KMS-11 (cell line): Measurements from ENCODE around the gene UBASH3A.

Experiments
- H2AFZ ChIP-seq: fragments of 200-600 bp; sonication (generic); 2 replicates; pipeline ENCODE4 v1.6.1; 2016; ENCODE audit warnings: antibody characterized with exemption, mixed run types, low read depth
- H3K27ac ChIP-seq: fragments of 200-600 bp; sonication (generic); 2 replicates; pipeline ENCODE4 v1.6.1; 2016; ENCODE audit warnings: mild to moderate bottlenecking, mixed run types
- H3K27me3 ChIP-seq: fragments of 200-600 bp; sonication (generic); 2 replicates; pipeline ENCODE4 v1.6.1; 2017; ENCODE audit warnings: mild to moderate bottlenecking, low read depth, mixed run types, moderate library complexity; ENCODE audit not compliant: insufficient read depth
- H3K36me3 ChIP-seq: fragments of 200-600 bp; sonication (generic); 2 replicates; pipeline ENCODE4 v1.6.1; 2017; ENCODE audit warnings: mild to moderate bottlenecking, mixed run types; ENCODE audit not compliant: insufficient read depth
- H3K4me1 ChIP-seq: fragments of 200-600 bp; sonication (generic); 2 replicates; pipeline ENCODE4 v1.6.1; 2016; ENCODE audit warnings: mild to moderate bottlenecking, low read depth, mixed run types; ENCODE audit not compliant: poor library complexity, severe bottlenecking
- H3K4me2 ChIP-seq: fragments of 200-600 bp; sonication (generic); 2 replicates; pipeline ENCODE4 v1.7.0; 2016; ENCODE audit warnings: mild to moderate bottlenecking, mixed run types
- H3K4me3 ChIP-seq: fragments of 200-600 bp; sonication (generic); IDR thresholded peaks from 2 replicates; pipeline ENCODE4 v1.6.1; 2017; ENCODE audit warnings: low read depth, low read length, mixed read lengths; ENCODE audit not compliant: insufficient read depth
- H3K79me2 ChIP-seq: fragments of 200-600 bp; sonication (generic); 2 replicates; pipeline ENCODE4 v1.6.1; 2016; ENCODE audit warnings: low read depth, mixed run types; ENCODE audit not compliant: insufficient read depth
- H3K9ac ChIP-seq: fragments of 200-600 bp; sonication (generic); 2 replicates; pipeline ENCODE4 v1.6.1; 2016; ENCODE audit warnings: mild to moderate bottlenecking, mixed run types
- H4K20me1 ChIP-seq: fragments of 200-600 bp; sonication (generic); 2 replicates; pipeline ENCODE4 v1.6.1; 2016; ENCODE audit warnings: mild to moderate bottlenecking, mixed run types; ENCODE audit not compliant: insufficient read depth
- CTCF ChIP-seq: fragments of 200-600 bp; sonication (generic); conservative IDR thresholded peaks from 2 replicates; pipeline ENCODE4 v1.6.1; 2017; ENCODE audit warnings: low read depth, mild to moderate bottlenecking, antibody characterized with exemption, low read length, moderate library complexity, mixed read lengths

UBASH3A gene

DNA sequence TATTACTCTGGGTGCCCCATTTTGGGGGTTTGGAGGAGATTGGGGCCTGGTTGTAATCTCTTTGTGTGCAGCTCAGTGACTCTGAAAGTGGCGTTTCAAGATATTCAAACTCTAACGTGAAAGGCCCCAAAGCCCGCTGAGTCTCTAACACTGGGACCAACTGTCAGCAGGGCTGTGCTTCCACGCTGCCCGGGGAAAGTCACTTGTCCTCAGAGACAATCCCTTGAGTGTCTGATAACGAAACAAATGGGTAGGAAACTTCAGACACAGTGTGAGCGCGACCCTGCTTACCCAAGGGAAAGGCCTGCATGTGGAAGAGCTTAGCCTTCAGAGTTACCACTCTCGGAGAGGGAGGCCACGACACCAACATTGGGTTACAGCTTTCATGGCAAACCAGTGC, 837 bp downstream of the UBASH3A start:
- no peaks in the 10 kb centered on the region for H3K36me3 ChIP-seq
- no peaks in the 10 kb centered on the region for H3K79me2 ChIP-seq
- peaks cover 9% of the 10 kb centered on the region; the same call in 1 of the 2 replicates for H3K27me3 ChIP-seq
- no peak for TF ChIP-seq CTCF
- H2AFZ ChIP-seq = no peak overlapping the region
- H4K20me1 ChIP-seq = no peaks in the 10 kb centered on the region
- no peak overlapping the region for H3K4me3 ChIP-seq
- no peak overlapping the region for H3K4me2 ChIP-seq
- no peak overlapping the region for H3K9ac ChIP-seq
- H3K27ac ChIP-seq = no peak overlapping the region
- no peaks in the 10 kb centered on the region for H3K4me1 ChIP-seq

GRCh38 chr21:42405064-42406013, 1.6 kb downstream of the UBASH3A start:
- H3K4me2 ChIP-seq = no peak overlapping the region
- H3K4me1 ChIP-seq = no peaks in the 10 kb centered on the region

GRCh38 chr21:42406201-42406621, 2.5 kb downstream of the UBASH3A start:
- no peak overlapping the region for H3K9ac ChIP-seq
- H3K79me2 ChIP-seq = no peaks in the 10 kb centered on the region
- H4K20me1 ChIP-seq = no peaks in the 10 kb centered on the region
- H3K4me3 ChIP-seq = no peak overlapping the region
- no peaks in the 10 kb centered on the region for H3K36me3 ChIP-seq
- TF ChIP-seq CTCF = no peak
- no peak overlapping the region for H2AFZ ChIP-seq
- H3K4me1 ChIP-seq = no peaks in the 10 kb centered on the region
- no peak overlapping the region for H3K27ac ChIP-seq
- no peak overlapping the region for H3K4me2 ChIP-seq
- H3K27me3 ChIP-seq = peaks cover 9% of the 10 kb centered on the region; the same call in 1 of the 2 replicates

More at GRCh38 chr21:42405064-42406013, 1.6 kb downstream of the UBASH3A start:
- Histone ChIP-seq H2AFZ (no peak overlapping the region), H3K79me2 (no peaks in the 10 kb centered on the region), H3K36me3 (no peaks in the 10 kb centered on the region), H3K27ac (no peak overlapping the region), H3K9ac (no peak overlapping the region), H3K27me3 (peaks cover 9% of the 10 kb centered on the region; the same call in 1 of the 2 replicates), H4K20me1 (no peaks in the 10 kb centered on the region), H3K4me3 (no peak overlapping the region)
- no peak for TF ChIP-seq CTCF

DNA sequence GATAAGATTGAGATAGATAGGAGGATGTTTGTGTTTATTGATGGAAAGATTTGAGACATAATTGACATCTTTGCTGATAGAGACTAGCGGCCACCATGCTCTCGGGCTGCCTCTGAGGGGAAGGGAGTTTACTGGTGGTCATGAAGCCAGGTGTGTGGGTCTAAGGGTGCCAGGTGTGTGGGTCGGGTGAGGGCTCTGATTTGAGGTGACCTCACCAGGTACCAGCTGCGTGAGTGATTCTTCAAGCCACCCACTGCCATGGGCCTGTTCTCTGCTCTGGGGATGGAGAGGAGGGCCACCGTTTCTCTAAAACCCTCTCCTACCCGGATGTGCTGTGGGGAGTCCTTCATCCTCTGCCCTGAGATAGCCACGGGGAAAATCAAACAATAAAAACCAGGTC, 3.2 kb downstream of the UBASH3A start:
- no peak overlapping the region for H2AFZ ChIP-seq

More for the DNA sequence above, 3.2 kb downstream of the UBASH3A start:
- Histone ChIP-seq H4K20me1 (no peaks in the 10 kb centered on the region), H3K27ac (no peak overlapping the region), H3K36me3 (no peaks in the 10 kb centered on the region), H3K9ac (no peak overlapping the region), H3K27me3 (peaks cover 9% of the 10 kb centered on the region; the same call in 1 of the 2 replicates), H3K4me3 (no peak overlapping the region), H3K79me2 (no peaks in the 10 kb centered on the region), H3K4me2 (no peak overlapping the region), H3K4me1 (no peaks in the 10 kb centered on the region)
- no peak for TF ChIP-seq CTCF
